Esophagus muscularis mucosa (tissue), 4 donors: ENCODE results near the gene SSBP2. TPM values are rescaled to one million over a fixed set of nuclear protein-coding genes. Genes with fewer than 3 reads are reported as not detected.

ENCODE experiments used
- DNase-seq: peaks from one replicate; pipeline ENCODE4 v3.0.0-alpha.2; 2017; ENCODE audit errors: extremely low spot score
- H3K27ac ChIP-seq, 4 donors: fragments of 200-600 bp; sonication (generic); replicated peaks in 1 of 4; 1 replicate in 3 of 4; 2 replicates in 1 of 4; pipeline ENCODE4 v1.5.1; 2016 to 2019; ENCODE audit warnings: mild to moderate bottlenecking in 1 of 4
- H3K27me3 ChIP-seq, 4 donors: fragments of 200-600 bp; sonication (generic); one replicate each; pipeline versions ENCODE4 v1.5.1 to v1.6.0; 2016 to 2019
- H3K36me3 ChIP-seq, 4 donors: fragments of 200-600 bp; sonication (generic); one replicate each; pipeline ENCODE4 v1.5.1; 2016 to 2019
- H3K4me1 ChIP-seq, 4 donors: fragments of 200-600 bp; sonication (generic); one replicate each; pipeline ENCODE4 v1.5.1; 2016 to 2019
- H3K4me3 ChIP-seq, 4 donors: fragments of 200-600 bp; sonication (generic); 1 replicate in 2 of 4; 2 replicates in 2 of 4; pipeline ENCODE4 v1.5.1; 2016 to 2019; ENCODE audit warnings: mild to moderate bottlenecking in 4 of 4, moderate library complexity in 1 of 4
- H3K9me3 ChIP-seq, 4 donors: fragments of 200-600 bp; sonication (generic); 1 replicate in 3 of 4; 2 replicates in 1 of 4; pipeline ENCODE4 v1.5.1; 2016 to 2019
- CTCF ChIP-seq, 3 experiments: fragments of 200-600 bp in 2 of 3; fragments of 450-650 bp in 1 of 3; sonication (generic) in 2 of 3; IDR thresholded peaks; one replicate each; pipeline ENCODE4 v1.5.1; 2017 to 2019; ENCODE audit warnings: antibody characterized with exemption in 3 of 3, mild to moderate bottlenecking in 2 of 3, moderate library complexity in 1 of 3
- EP300 ChIP-seq: sonication (generic); formaldehyde crosslinking; IDR thresholded peaks from one replicate; pipeline ENCODE4 v1.6.1; 2017; ENCODE audit warnings: antibody characterized with exemption
- POLR2A ChIP-seq: fragments of 450-650 bp; IDR thresholded peaks from one replicate; pipeline ENCODE4 v1.6.1; 2017; ENCODE audit warnings: antibody characterized with exemption, moderate library complexity, mild to moderate bottlenecking, low read depth
- POLR2AphosphoS5 ChIP-seq, 2 donors: sonication (generic); formaldehyde crosslinking; IDR thresholded peaks; one replicate each; pipeline ENCODE4 v1.6.1; 2017; ENCODE audit warnings: antibody characterized with exemption in 2 of 2
- WGBS: methylation state at CpG from one replicate; pipeline ENCODE4 v1.1.5; 2018; 5-methylcytosine and 5-hydroxymethylcytosine counted together
- intact Hi-C: fragments of 100-400 bp; cut with DNase I; formaldehyde crosslinking; loops from one replicate; pipeline ENCODE4 v1.15.1; 2023
- total RNA-seq, 4 donors: library from RNA; depleted of rRNA; stranded (reverse); fragments of >200 nt; gene quantifications; one replicate each; pipeline versions ENCODE4 v1.1.0 to v1.2.1, GENCODE V29; 2016

SSBP2 gene
- total RNA-seq, 4 donors from 2014 or later: 62.9 to 97.2 (median 74.2) TPM

DNA sequence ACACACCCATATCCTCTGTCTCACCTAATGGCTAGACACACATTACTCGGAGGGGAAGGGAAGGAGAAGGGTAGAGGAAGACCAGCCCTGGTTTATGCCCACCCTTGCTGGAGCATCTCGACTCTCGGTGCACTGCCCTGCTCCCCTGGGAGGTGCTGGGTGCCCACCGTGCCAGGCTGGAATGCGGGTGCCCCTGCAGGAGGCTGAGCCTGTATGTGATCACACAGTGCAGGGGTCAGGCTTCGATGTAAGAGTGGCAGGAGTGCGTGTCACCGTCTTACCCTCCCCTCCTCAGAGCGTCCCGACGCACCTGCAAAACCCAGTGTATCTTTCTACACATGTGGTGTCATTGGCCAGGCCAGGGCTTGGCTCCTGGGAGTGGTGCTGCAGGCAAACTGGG lies 349.6 kb downstream of the SSBP2 start:
- 92% methylated on average over 10 of the region's 11 CpGs for WGBS
- DNase-seq: no peak

DNA sequence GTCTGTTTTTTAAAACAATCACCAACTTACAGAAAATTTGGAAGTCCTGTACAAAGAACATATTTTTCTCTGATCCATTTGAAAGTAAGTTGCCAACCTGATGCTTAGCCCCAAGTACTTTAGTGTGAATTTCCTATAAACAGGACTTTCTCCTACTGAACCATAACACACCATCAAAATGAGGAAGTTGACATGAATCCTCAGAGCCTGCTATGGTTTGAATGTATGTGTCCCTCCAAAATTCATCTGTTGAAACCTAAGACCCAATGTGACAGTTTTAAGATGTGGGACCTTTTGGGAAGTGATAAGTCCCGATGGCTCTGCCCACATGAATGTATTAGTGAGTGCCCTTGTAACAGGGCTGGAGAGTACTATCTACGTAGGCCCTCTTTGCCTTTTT lies 350.5 kb downstream of the SSBP2 start:
- DNase-seq: no peak
- TF ChIP-seq CTCF (IDR thresholded peaks at IDR 0.05): no peak
- TF ChIP-seq EP300: no peak
- TF ChIP-seq POLR2A: no peak
- no peak for TF ChIP-seq POLR2AphosphoS5 (IDR thresholded peaks at IDR 0.05)
- H3K4me1 ChIP-seq: peaks cover 0 to 3% (median 0%) of the 10 kb centered on the region in 4 donors
- intact Hi-C loops: no loop called here
- H3K27me3 ChIP-seq: peaks cover 0 to 2% (median 0%) of the 10 kb centered on the region in 4 donors
- H3K9me3 ChIP-seq: peaks cover 0 to 1% (median under 1%) of the 10 kb centered on the region in 4 donors
- 67% methylated on average over 2 of the region's 2 CpGs for WGBS
- no peak overlapping the region for H3K4me3 ChIP-seq
- no peaks in the 10 kb centered on the region for H3K36me3 ChIP-seq
- no peak overlapping the region for H3K27ac ChIP-seq

More for the DNA sequence above, 349.6 kb downstream of the SSBP2 start:
- intact Hi-C loops: no loop called here
- H3K4me1 ChIP-seq: peaks cover 0 to 3% (median 0%) of the 10 kb centered on the region in 4 donors
- no peak overlapping the region for H3K27ac ChIP-seq
- H3K9me3 ChIP-seq: no peaks in the 10 kb centered on the region
- TF ChIP-seq POLR2A (no peak), POLR2AphosphoS5 (IDR thresholded peaks at IDR 0.05) (no peak), CTCF (IDR thresholded peaks at IDR 0.05) (no peak), EP300 (no peak)
- no peak overlapping the region for H3K4me3 ChIP-seq
- no peaks in the 10 kb centered on the region for H3K27me3 ChIP-seq
- H3K36me3 ChIP-seq: no peaks in the 10 kb centered on the region

GRCh38 chr5:81398741-81399140 lies 352.2 kb downstream of the SSBP2 start:
- intact Hi-C loops: no loop called here
- 76% methylated on average over 4 of the region's 4 CpGs for WGBS
- no peaks in the 10 kb centered on the region for H3K36me3 ChIP-seq

DNA sequence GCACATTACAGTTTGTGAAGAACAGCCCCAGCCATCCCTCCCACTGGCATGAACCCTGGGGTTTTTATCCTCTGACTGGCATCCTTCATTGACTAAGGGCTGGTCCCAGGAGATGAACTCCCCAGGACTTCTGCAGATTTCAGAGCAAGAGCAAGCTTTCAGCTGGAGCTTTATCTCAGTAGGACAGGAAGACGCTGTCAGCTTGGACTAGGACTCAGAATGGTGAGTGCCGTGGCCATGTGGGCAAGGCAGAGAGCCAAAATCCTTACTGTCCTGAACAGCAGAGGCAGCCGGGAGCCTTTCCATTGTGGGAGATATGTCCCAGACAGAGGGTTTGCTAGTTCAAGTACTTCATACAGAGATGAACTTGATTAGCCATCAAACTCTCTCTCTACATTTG lies 353.7 kb downstream of the SSBP2 start:
- 7% methylated on average over 2 of the region's 3 CpGs for WGBS
- intact Hi-C loops: no loop called here
- no peak for DNase-seq

More at GRCh38 chr5:81398741-81399140, 352.2 kb downstream of the SSBP2 start:
- Histone ChIP-seq H3K27ac (no peak overlapping the region), H3K27me3 (peaks cover 0 to 18% (median 7%) of the 10 kb centered on the region in 4 donors), H3K4me3 (no peak overlapping the region), H3K9me3 (peaks cover 0 to 6% (median 2%) of the 10 kb centered on the region in 4 donors), H3K4me1 (peaks cover 8 to 11% (median 8%) of the 10 kb centered on the region in 4 donors)
- TF ChIP-seq POLR2A (no peak), EP300 (no peak), POLR2AphosphoS5 (IDR thresholded peaks at IDR 0.05) (no peak), CTCF (IDR thresholded peaks at IDR 0.05) (no peak)
- no peak for DNase-seq

More for the DNA sequence above, 353.7 kb downstream of the SSBP2 start:
- Histone ChIP-seq H3K4me3 (no peak overlapping the region), H3K9me3 (peaks cover 0 to 6% (median 2%) of the 10 kb centered on the region in 4 donors), H3K27me3 (peaks cover 0 to 33% (median 17%) of the 10 kb centered on the region in 4 donors), H3K36me3 (no peaks in the 10 kb centered on the region), H3K4me1 (peaks cover 10 to 18% (median 15%) of the 10 kb centered on the region in 4 donors), H3K27ac (no peak overlapping the region)
- TF ChIP-seq POLR2A: no peak
- TF ChIP-seq POLR2AphosphoS5 (IDR thresholded peaks at IDR 0.05): no peak
- TF ChIP-seq EP300: no peak
- no peak for TF ChIP-seq CTCF (IDR thresholded peaks at IDR 0.05)
